Measurements from ENCODE around the gene STAB2. TPM values are rescaled to one million over a fixed set of nuclear protein-coding genes. Genes with fewer than 3 reads are reported as not detected.

The STAB2 gene
- total RNA-seq, 1 donor from 2014 or later = not detected

- H3K27me3 Mint-ChIP-seq (ENCODE audit: low read depth) = peaks cover 56% of the 10 kb centered on the region
- H3K4me1 Mint-ChIP-seq = peaks cover 5% of the 10 kb centered on the region
- no peaks in the 10 kb centered on the region for H3K36me3 Mint-ChIP-seq
- no peak overlapping the region for H3K4me3 Mint-ChIP-seq
- no peak overlapping the region for H3K27ac Mint-ChIP-seq
- DNase-seq (ENCODE audit: low spot score in 2 of 2, unreplicated experiment in 2 of 2) = no peak
- no peaks in the 10 kb centered on the region for H3K9me3 Mint-ChIP-seq
- no peak for TF ChIP-seq CTCF (IDR thresholded peaks at IDR 0.05; ENCODE audit: unreplicated experiment)
Observed at GRCh38 chr12:103586132-103586531, 941 bp upstream of the STAB2 start.

- Mint-ChIP-seq H3K9me3 (peaks cover 5% of the 10 kb centered on the region), H3K27ac (no peak overlapping the region), H3K36me3 (no peaks in the 10 kb centered on the region), H3K4me1 (peaks cover 3% of the 10 kb centered on the region), H3K27me3 (ENCODE audit: low read depth) (peaks cover 66% of the 10 kb centered on the region), H3K4me3 (no peak overlapping the region)
- TF ChIP-seq CTCF (IDR thresholded peaks at IDR 0.05; ENCODE audit: unreplicated experiment) = no peak
- no peak for DNase-seq (ENCODE audit: low spot score in 2 of 2, unreplicated experiment in 2 of 2)
Observed at GRCh38 chr12:103588680-103589079, 1.6 kb downstream of the STAB2 start.

- DNase-seq (ENCODE audit: low spot score in 2 of 2, unreplicated experiment in 2 of 2) = no peak
- Mint-ChIP-seq H3K36me3 (no peaks in the 10 kb centered on the region), H3K9me3 (peaks cover 5% of the 10 kb centered on the region), H3K27ac (no peak overlapping the region), H3K4me1 (peaks cover 3% of the 10 kb centered on the region), H3K4me3 (no peak overlapping the region), H3K27me3 (ENCODE audit: low read depth) (peaks cover 69% of the 10 kb centered on the region)
- no peak for TF ChIP-seq CTCF (IDR thresholded peaks at IDR 0.05; ENCODE audit: unreplicated experiment)
Observed at GRCh38 chr12:103589517-103589916, 2.4 kb downstream of the STAB2 start.

GRCh38 chr12:103590271-103590670 lies 3.2 kb downstream of the STAB2 start:
- no peak for DNase-seq (ENCODE audit: low spot score in 2 of 2, unreplicated experiment in 2 of 2)
- H3K27me3 Mint-ChIP-seq (ENCODE audit: low read depth) = peaks cover 63% of the 10 kb centered on the region
- no peaks in the 10 kb centered on the region for H3K36me3 Mint-ChIP-seq
- peaks cover 5% of the 10 kb centered on the region for H3K9me3 Mint-ChIP-seq
- TF ChIP-seq CTCF (IDR thresholded peaks at IDR 0.05; ENCODE audit: unreplicated experiment) = no peak
- no peak overlapping the region for H3K4me3 Mint-ChIP-seq
- H3K4me1 Mint-ChIP-seq = peaks cover 3% of the 10 kb centered on the region
- H3K27ac Mint-ChIP-seq = no peak overlapping the region

GRCh38 chr12:103596981-103597380 lies 9.9 kb downstream of the STAB2 start:
- no peak for TF ChIP-seq CTCF (IDR thresholded peaks at IDR 0.05; ENCODE audit: unreplicated experiment)
- Mint-ChIP-seq H3K9me3 (peaks cover 5% of the 10 kb centered on the region), H3K4me3 (no peak overlapping the region), H3K27me3 (ENCODE audit: low read depth) (peaks cover 53% of the 10 kb centered on the region), H3K27ac (no peak overlapping the region), H3K36me3 (no peaks in the 10 kb centered on the region), H3K4me1 (no peaks in the 10 kb centered on the region)
- no peak for DNase-seq (ENCODE audit: low spot score in 2 of 2, unreplicated experiment in 2 of 2)

GRCh38 chr12:103599274-103599673 lies 12.2 kb downstream of the STAB2 start:
- DNase-seq (ENCODE audit: low spot score in 2 of 2, unreplicated experiment in 2 of 2) = no peak
- Mint-ChIP-seq H3K27me3 (ENCODE audit: low read depth) (peaks cover 51% of the 10 kb centered on the region), H3K36me3 (no peaks in the 10 kb centered on the region), H3K27ac (no peak overlapping the region), H3K4me3 (no peak overlapping the region), H3K4me1 (no peaks in the 10 kb centered on the region), H3K9me3 (no peaks in the 10 kb centered on the region)
- TF ChIP-seq CTCF (IDR thresholded peaks at IDR 0.05; ENCODE audit: unreplicated experiment) = no peak

Measured in mesothelial cell of epicardium (in vitro differentiated cells).